ENCODE measurements around the gene BAAT.

Gene BAAT

DNA sequence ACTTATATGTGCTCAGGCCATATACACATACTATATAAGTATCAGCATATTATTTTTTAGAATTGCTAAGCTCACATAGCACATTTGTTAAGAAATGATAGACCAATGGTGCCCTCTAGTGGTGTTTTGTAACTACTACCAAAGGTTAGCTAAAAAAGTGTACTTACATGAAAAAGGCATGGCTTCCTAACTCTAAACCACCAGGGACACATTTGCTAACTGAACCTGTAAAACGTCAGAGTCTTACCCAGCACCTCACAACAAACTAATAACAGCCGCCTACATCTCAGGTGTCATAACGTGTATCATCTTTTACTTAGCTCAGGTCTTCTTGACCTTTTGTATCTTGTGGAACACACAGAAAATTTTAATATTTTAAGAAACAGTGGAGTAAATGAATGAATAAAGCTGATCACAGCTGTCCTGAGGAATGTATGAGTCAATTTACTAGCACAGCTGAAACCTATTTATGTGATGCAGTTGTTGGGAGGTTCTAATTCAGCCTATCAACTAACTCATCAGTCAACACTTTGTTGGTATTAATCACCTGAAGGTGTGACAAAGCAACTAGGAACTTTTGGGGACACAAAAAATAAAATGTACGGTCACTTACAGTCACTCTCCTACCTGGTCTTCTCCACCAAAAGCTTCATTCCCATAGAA is 72.9 kb downstream of the BAAT start:
- DNase-seq, result no peak

DNA sequence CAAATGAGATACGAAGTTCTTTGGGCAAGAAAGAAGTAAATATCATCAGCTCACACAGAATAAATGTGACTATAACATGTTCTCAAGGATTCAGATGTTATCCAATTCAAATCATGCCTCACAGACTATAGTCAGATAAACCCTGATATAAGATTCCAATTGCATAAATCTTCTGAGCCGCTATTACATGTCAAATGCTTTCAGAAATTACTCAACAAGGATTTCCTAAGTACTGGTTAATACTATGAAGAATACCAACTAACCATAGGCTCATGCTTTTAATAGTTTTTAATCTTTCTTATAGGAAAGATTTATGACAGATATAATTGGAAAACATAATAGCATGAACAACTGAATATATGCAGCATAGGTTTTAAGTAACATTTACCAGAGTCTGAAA is 73.6 kb downstream of the BAAT start:
- DNase-seq, result no peak

All from stimulated activated CD8-positive, alpha-beta memory T cell treated with anti-CD3 and anti-CD28 coated beads, Interleukin-4, amount 100 ng/mL, for 48 hours (primary cell).